ENCODE results near the gene GDF9.

GRCh38 chr5:132873930-132874271 lies 7.6 kb upstream of the GDF9 start:
- no peak for TF ChIP-seq CTCF (IDR thresholded peaks at IDR 0.05)
- TF ChIP-seq POLR2A (IDR thresholded peaks at IDR 0.05): no peak

All from heart left ventricle (tissue), 13 donors.